SK-N-MC (cell line): Measurements from ENCODE around the gene VWA7.

Experiments
- DNase-seq: peaks from one replicate; pipeline ENCODE4 v3.0.0-alpha.2; 2011; ENCODE audit warnings: low read depth, low spot score
- H3K27ac ChIP-seq: fragments of 200-600 bp; sonication (generic); 2 replicates; pipeline ENCODE4 v1.5.1; 2016; ENCODE audit warnings: mixed run types
- H3K36me3 ChIP-seq: fragments of 200-600 bp; sonication (generic); 2 replicates; pipeline ENCODE4 v1.6.1; 2017; ENCODE audit warnings: antibody characterized with exemption, low read length, mixed read lengths; ENCODE audit not compliant: insufficient read depth
- H3K4me3 ChIP-seq: fragments of 200-600 bp; sonication (generic); 2 replicates; pipeline ENCODE4 v1.5.1; 2016
- H3K9ac ChIP-seq: fragments of 200-600 bp; sonication (generic); 2 replicates; pipeline ENCODE4 v1.8.0; 2017; ENCODE audit warnings: mixed run types, mixed read lengths; ENCODE audit not compliant: insufficient read length
- H3K9me3 ChIP-seq: fragments of 200-600 bp; sonication (generic); 2 replicates; pipeline ENCODE4 v1.6.1; 2017; ENCODE audit warnings: low read depth, mild to moderate bottlenecking, antibody characterized with exemption, low read length, moderate library complexity, mixed read lengths
- EZH2 ChIP-seq: fragments of 200-600 bp; sonication (generic); IDR thresholded peaks from one replicate; pipeline ENCODE4 v1.6.1; 2017; ENCODE audit warnings: antibody characterized with exemption
- FOXP2 ChIP-seq: optimal IDR thresholded peaks from 2 replicates; pipeline ENCODE3; 2011; ENCODE audit warnings: mild to moderate bottlenecking, moderate library complexity; ENCODE audit not compliant: insufficient read depth; ENCODE audit errors: extremely low read length, control extremely low read depth
- POLR2AphosphoS5 ChIP-seq: IDR thresholded peaks from 2 replicates; pipeline ENCODE4 v1.6.1; 2012; ENCODE audit warnings: mild to moderate bottlenecking, low read depth, low read length, borderline replicate concordance

The VWA7 gene

DNA sequence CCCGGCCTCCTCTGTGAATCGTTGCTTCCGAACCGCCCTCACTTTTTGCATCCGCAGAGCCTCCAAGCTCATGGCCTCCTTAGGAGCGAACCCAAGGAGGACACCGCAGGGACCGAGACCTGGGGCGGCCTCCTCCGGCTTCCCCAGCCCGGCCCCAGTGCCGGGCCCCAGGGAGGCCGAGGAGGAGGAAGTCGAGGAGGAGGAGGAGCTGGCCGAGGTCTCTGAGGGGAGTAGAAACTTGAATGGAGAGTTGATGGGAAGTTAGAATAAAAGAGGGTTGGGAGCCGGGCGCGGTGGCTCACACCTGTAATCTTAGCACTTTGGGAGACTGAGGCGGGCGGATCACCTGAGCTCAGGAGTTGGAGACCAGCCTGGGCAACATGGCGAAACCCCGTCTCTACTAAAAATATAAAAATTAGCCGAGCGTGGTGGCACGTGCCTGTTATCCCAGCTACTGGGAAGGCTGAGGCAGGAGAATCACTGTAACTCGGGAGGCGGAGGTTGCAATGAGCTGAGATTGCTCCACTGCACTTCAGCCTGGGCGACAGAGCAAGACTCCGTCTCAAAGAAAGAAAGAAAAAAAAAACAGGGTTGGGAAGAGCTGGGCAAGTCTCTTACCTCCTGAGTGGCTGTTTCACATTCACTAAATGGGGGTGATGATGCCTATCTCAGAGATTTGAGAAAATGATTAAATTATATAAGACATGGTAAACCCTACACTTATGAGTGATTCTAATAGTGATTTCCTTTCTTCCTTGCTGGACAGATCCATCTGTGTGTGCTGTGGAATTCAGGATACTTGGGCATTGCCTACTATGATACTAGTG, 36.5 kb downstream of the VWA7 start:
- TF ChIP-seq EZH2 (no peak), FOXP2 (no peak), POLR2AphosphoS5 (no peak)
- H3K36me3 ChIP-seq: peaks cover 40% of the 10 kb centered on the region
- no peak for DNase-seq

GRCh38 chr6:31739639-31740396, 37.3 kb downstream of the VWA7 start, which contains the start of gene MSH5:
TSS of gene MSH5 (plus strand) at chr6:31740005. CDS start at chr6:31740467, 462 bp downstream.
- peak within 1 kb of the TSS; percentile 98 for H3K27ac ChIP-seq
- H3K36me3 ChIP-seq: peaks cover 37% of the 10 kb centered on the region
- peak; percentile 97 for DNase-seq
- H3K4me3 ChIP-seq: peak within 1 kb of the TSS; percentile 90
- peak within 1 kb of the TSS; percentile 96 for H3K9ac ChIP-seq
- peak; percentile 86 for TF ChIP-seq POLR2AphosphoS5
- no peak for TF ChIP-seq EZH2
- no peak for TF ChIP-seq FOXP2
- no peaks in the 10 kb centered on the region for H3K9me3 ChIP-seq

More for the DNA sequence above, 36.5 kb downstream of the VWA7 start:
- no peaks in the 10 kb centered on the region for H3K9me3 ChIP-seq
- H3K9ac ChIP-seq: peak overlapping the region; percentile 96
- H3K4me3 ChIP-seq: peak overlapping the region; percentile 90
- peak overlapping the region; percentile 75 for H3K27ac ChIP-seq

GRCh38 chr6:31737991-31738979, 38.8 kb downstream of the VWA7 start:
- peak overlapping the region; percentile 74 for H3K9ac ChIP-seq
- no peak for DNase-seq
- H3K4me3 ChIP-seq: peak overlapping the region; percentile 72
- no peaks in the 10 kb centered on the region for H3K9me3 ChIP-seq
- TF ChIP-seq POLR2AphosphoS5 (peak; percentile 72), EZH2 (no peak)
- peaks cover 38% of the 10 kb centered on the region for H3K36me3 ChIP-seq
- H3K27ac ChIP-seq: peak overlapping the region; percentile 98

- Histone ChIP-seq H3K36me3 (peaks cover 38% of the 10 kb centered on the region), H3K9ac (peak overlapping the region; percentile 74), H3K9me3 (no peaks in the 10 kb centered on the region), H3K27ac (peak overlapping the region; percentile 98), H3K4me3 (peak overlapping the region; percentile 72)
- no peak for TF ChIP-seq EZH2
- TF ChIP-seq FOXP2: no peak
- no peak for TF ChIP-seq POLR2AphosphoS5
- DNase-seq: no peak
Observed at GRCh38 chr6:31737315-31737990, 39.7 kb downstream of the VWA7 start.

- Histone ChIP-seq H3K36me3 (peaks cover 38% of the 10 kb centered on the region), H3K27ac (peak overlapping the region; percentile 98), H3K4me3 (peak overlapping the region; percentile 97), H3K9ac (peak overlapping the region; percentile 94), H3K9me3 (no peaks in the 10 kb centered on the region)
- no peak for DNase-seq
- no peak for TF ChIP-seq POLR2AphosphoS5
- TF ChIP-seq FOXP2: no peak
- TF ChIP-seq EZH2: no peak
Observed at GRCh38 chr6:31736768-31737314, 40.3 kb downstream of the VWA7 start.

DNA sequence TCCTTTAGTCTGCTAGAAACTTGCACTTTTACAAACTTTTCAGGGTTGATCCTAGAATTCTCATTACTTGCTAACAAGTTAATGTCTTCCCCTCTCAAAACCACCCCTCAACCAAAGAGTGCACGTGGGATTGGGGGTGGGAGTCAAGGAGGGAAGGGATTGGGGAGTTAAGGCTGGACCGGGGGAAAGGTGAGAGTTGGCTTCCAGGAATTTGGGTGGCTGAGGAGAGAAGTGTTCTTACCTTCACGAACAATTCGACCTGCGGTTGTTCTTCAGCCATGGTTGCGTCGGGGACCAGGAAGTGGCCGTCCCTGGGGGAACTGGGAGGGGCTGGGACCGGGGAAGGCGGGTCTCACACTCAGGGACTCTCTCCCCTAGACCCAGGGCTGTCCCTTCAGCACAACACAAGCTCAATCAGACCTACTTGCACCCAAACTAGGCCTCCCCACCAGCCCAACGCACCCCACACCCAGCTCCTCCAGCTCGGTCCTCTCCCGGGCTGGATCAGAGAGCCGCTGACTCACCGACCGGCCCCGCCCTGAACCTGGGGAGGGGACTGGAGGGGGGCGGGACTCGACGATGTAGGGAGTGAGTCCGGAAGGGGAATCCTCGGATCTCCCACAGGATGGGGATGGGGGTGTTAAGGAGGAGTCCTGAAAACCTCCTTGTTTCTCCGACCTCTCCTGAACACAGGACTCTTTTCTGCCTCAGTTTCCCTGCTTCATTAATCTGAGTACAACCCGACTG, 40.9 kb downstream of the VWA7 start, which contains the start of gene CLIC1:
Gene CLIC1, minus strand, starts transcription at position 510 of the 747 bp plus-strand sequence. Its CDS starts 230 bp downstream, at position 280.
- TF ChIP-seq FOXP2 (no peak), POLR2AphosphoS5 (peak; percentile 92)
- DNase-seq: no peak
- Histone ChIP-seq H3K9ac (peak within 1 kb of the TSS; percentile 94), H3K36me3 (peaks cover 38% of the 10 kb centered on the region), H3K9me3 (no peaks in the 10 kb centered on the region), H3K27ac (peak within 1 kb of the TSS; percentile 98), H3K4me3 (peak within 1 kb of the TSS; percentile 97)
